Mucosa of rectum (tissue), 2 donors: ENCODE results near the gene ATE1.

Source experiments
- H3K27ac ChIP-seq, 2 donors: one replicate each; pipeline ENCODE4 v1.7.0; 2013; ENCODE audit warnings: inconsistent platforms in 2 of 2, low read depth in 2 of 2, low read length in 2 of 2
- H3K27me3 ChIP-seq, 2 donors: one replicate each; pipeline ENCODE4 v1.7.0; 2013; ENCODE audit warnings: low read length in 2 of 2; ENCODE audit not compliant: control insufficient read depth in 2 of 2, insufficient read depth in 2 of 2
- H3K36me3 ChIP-seq, 2 donors: one replicate each; pipeline ENCODE4 v1.7.0; 2013; ENCODE audit warnings: low read length in 2 of 2; ENCODE audit not compliant: control insufficient read depth in 2 of 2, insufficient read depth in 2 of 2
- H3K4me1 ChIP-seq, 2 donors: one replicate each; pipeline ENCODE4 v1.7.0; 2013; ENCODE audit warnings: low read length in 2 of 2, mild to moderate bottlenecking in 1 of 2; ENCODE audit not compliant: control insufficient read depth in 2 of 2, insufficient read depth in 2 of 2
- H3K4me3 ChIP-seq, 2 donors: one replicate each; pipeline ENCODE4 v1.7.0; 2013; ENCODE audit warnings: low read length in 2 of 2
- H3K9ac ChIP-seq, 2 donors: one replicate each; pipeline ENCODE4 v1.7.0; 2013; ENCODE audit warnings: low read length in 2 of 2, low read depth in 1 of 2, mild to moderate bottlenecking in 1 of 2
- H3K9me3 ChIP-seq, 2 donors: one replicate each; pipeline ENCODE4 v1.7.0; 2013; ENCODE audit warnings: low read length in 2 of 2; ENCODE audit not compliant: control insufficient read depth in 2 of 2
- donor health status: healthy.
- donor health status: Normal muscosa, but diverticular disease.

Gene ATE1

DNA sequence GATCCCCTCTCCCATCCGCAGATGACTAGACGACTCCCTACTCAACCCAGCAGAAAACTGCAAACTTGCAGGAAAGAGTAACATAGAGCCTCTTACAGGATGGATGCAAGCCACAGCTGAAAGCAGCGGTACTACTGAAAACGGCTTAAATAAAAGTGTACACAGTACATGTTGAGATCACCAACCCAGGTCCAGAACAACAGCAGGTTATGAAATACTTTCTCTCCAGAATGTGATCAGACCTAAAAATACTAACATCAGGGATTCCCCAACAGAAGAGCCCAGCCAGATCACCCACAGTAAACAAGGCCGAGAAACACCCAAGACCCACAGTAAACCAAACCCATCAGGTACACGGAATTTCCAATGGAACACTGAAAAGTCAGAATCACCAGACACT, 13.2 kb downstream of the ATE1 start:
- H3K27me3 ChIP-seq: no peaks in the 10 kb centered on the region
- H3K27ac ChIP-seq: no peak overlapping the region
- no peaks in the 10 kb centered on the region for H3K9me3 ChIP-seq
- peaks cover 12 to 33% of the 10 kb centered on the region in 2 donors for H3K36me3 ChIP-seq
- H3K4me3 ChIP-seq: no peak overlapping the region
- H3K9ac ChIP-seq: no peak overlapping the region
- H3K4me1 ChIP-seq: no peaks in the 10 kb centered on the region

DNA sequence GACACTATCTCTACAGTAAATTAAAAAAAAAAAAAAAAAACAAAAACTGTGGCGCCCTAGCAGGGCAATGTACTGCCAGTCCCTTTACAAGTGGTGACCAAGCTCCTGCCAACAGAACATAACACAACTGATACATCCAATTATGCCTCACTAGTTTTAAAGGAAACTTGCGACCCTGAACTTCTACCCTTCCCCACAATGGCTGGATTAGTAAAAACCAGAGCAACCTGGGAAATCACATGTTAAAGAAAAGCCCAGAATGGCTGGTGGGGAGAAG, 16.5 kb downstream of the ATE1 start:
- no peak overlapping the region for H3K27ac ChIP-seq
- H3K9me3 ChIP-seq: no peaks in the 10 kb centered on the region
- peaks cover 18 to 41% of the 10 kb centered on the region in 2 donors for H3K36me3 ChIP-seq
- no peak overlapping the region for H3K4me3 ChIP-seq
- H3K9ac ChIP-seq: no peak overlapping the region
- no peaks in the 10 kb centered on the region for H3K27me3 ChIP-seq
- H3K4me1 ChIP-seq: no peaks in the 10 kb centered on the region

DNA sequence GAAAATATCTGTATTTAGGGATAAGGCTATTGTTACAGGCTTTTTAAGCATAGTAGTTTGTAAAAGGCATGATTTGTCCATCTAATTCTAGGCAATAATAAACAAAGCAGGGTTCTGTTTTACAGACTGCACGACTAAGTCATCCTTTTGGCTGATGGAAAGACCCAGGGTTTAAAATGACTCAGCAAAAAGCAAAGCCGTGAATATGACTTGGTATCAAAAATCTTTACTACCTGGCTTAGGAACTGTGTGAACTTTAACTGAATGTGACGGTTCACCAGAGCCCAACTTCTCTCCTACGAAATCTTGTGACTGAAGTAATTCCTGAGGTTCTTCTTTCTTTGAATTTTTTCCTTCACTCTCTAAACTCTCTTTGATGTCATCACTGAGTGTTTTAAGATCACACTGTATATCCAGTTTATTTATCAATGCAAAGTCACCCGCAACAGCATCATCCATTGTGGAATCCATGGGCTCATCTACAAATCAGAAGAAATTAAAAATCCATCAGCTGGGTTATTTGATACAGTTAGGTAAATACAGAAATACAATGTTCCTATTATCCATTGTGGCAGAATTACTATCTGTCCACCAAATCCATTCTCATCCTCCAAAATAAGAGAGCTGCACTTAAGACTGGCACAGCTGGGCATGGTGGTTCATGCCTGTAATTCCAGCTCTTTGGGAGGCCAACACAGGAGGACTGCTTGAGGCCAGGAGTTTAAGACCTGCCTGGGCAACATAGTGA, 17.0 kb downstream of the ATE1 start:
- H3K9ac ChIP-seq: no peak overlapping the region
- H3K36me3 ChIP-seq: peaks cover 18 to 41% of the 10 kb centered on the region in 2 donors
- H3K4me3 ChIP-seq: no peak overlapping the region
- H3K4me1 ChIP-seq: no peaks in the 10 kb centered on the region
- H3K9me3 ChIP-seq: no peaks in the 10 kb centered on the region
- no peak overlapping the region for H3K27ac ChIP-seq
- no peaks in the 10 kb centered on the region for H3K27me3 ChIP-seq

DNA sequence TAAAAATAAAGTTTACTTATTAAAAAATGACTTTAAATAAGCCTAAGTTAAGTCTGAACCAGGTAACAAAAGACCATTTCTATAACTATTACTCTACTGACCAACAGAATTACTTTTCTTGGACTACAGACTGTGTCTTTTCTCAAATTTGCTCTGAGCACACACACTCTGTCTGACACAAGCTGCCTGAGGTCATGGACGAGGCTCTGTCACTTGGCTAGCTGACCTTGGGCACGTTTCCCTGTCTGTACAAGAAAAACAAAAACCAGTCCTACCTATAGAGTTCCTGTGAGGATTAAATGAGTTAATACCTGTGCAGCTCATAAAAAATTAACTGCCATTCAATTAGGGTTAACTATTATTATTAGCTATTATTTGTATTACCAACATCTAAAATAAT, 22.9 kb downstream of the ATE1 start:
- Histone ChIP-seq H3K36me3 (peaks cover 8 to 19% of the 10 kb centered on the region in 2 donors), H3K27ac (no peak overlapping the region), H3K27me3 (no peaks in the 10 kb centered on the region), H3K4me1 (no peaks in the 10 kb centered on the region), H3K4me3 (no peak overlapping the region), H3K9ac (no peak overlapping the region), H3K9me3 (no peaks in the 10 kb centered on the region)

DNA sequence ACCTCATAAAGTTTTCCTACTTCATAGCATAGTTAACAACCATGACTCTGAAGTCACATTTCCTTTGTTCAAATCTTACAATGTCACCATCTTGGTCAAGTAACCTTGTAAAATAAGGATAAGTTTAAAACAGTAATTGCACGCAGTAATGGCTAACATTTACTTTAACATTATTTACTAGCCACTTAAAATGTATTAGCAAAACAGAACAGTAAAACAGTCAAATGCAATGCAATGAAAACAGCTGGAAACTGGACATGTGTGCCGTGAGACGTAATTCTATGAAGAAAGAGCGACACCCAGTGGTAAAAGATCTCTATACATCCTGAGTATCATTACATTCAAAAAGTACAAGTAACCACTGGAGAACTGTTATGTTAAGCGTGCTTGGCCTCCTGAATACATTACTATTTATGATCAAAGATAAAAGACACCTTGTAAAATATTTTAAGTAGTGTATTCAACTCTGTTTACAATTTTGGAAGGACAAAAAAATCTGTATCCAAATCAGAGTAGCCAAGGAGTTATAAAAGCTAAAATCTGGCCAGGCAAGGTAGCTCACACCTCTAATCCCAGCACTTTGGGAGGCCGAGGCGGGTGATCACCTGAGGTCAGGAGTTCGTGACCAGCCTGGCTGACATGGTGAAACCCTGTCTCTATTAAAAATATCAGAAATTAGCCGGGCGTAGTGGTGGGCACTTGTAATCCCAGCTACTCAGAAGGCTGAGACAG, 27.2 kb downstream of the ATE1 start:
- Histone ChIP-seq H3K27me3 (no peaks in the 10 kb centered on the region), H3K9me3 (no peaks in the 10 kb centered on the region), H3K4me1 (no peaks in the 10 kb centered on the region), H3K36me3 (peaks cover 8 to 13% of the 10 kb centered on the region in 2 donors), H3K27ac (no peak overlapping the region), H3K9ac (no peak overlapping the region), H3K4me3 (no peak overlapping the region)

DNA sequence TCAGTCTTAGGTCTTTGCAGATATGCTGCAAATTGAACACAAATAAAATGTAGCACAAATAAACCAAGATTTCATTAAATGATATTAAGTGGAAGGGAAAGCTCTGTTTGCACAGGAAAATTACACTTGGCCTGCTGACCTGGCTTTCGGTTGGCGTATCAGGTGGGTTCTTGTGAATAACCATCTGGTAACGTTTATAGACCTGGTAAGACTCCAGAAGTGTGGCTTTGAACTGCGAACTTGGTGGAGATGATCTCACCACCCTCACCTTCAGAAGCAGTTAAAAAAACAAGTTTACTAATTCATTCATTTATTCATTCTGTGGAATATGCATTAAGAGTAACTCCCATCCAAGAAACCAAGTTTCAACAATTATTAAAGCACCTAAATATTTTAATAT, 28.1 kb downstream of the ATE1 start:
- H3K27me3 ChIP-seq: no peaks in the 10 kb centered on the region
- H3K27ac ChIP-seq: no peak overlapping the region
- H3K36me3 ChIP-seq: peaks cover 4 to 13% of the 10 kb centered on the region in 2 donors
- H3K4me3 ChIP-seq: no peak overlapping the region
- no peak overlapping the region for H3K9ac ChIP-seq
- H3K9me3 ChIP-seq: no peaks in the 10 kb centered on the region
- no peaks in the 10 kb centered on the region for H3K4me1 ChIP-seq

DNA sequence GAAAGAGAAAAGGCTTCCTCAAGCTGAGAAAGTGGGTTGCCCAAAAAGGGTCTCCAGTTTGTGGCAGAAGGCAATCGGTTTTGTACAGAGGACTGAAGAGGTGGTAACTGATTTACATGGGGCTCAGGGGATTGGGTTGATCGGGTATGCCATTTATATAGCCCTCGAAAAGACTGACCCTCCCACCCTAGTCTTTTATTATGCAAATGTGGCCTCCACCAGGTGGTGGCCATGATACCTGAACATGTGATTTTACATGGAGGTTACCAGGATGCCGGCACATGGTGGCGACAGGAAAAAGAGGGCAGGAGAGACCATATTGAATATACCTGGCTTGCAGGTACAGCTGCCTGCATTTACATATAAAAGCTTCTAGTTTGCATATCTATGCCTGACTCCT, 36.7 kb downstream of the ATE1 start:
- H3K9me3 ChIP-seq: no peaks in the 10 kb centered on the region
- no peak overlapping the region for H3K27ac ChIP-seq
- H3K4me3 ChIP-seq: no peak overlapping the region
- H3K9ac ChIP-seq: no peak overlapping the region
- H3K27me3 ChIP-seq: no peaks in the 10 kb centered on the region
- H3K36me3 ChIP-seq: peaks cover 11% of the 10 kb centered on the region in 2 donors
- no peaks in the 10 kb centered on the region for H3K4me1 ChIP-seq

DNA sequence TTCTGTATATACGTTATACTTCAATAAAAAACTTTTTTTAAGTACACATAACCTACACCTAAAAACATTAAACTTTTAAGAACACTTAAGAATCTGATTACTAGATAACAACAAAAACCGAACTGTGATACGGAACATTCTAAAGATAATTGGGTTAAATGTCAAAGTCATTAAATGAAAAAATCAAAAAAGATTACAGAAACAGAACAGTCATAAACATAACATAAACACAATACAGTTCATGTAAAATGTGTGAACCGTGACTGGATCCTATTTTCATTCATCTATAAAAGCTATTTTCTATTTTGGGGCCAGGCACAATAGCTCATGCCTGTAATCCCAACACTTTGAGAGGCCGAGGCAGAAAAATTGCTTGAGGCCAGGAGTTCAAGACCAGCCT, 38.6 kb downstream of the ATE1 start:
- Histone ChIP-seq H3K9me3 (no peaks in the 10 kb centered on the region), H3K27ac (no peak overlapping the region), H3K27me3 (no peaks in the 10 kb centered on the region), H3K9ac (no peak overlapping the region), H3K4me3 (no peak overlapping the region), H3K4me1 (no peaks in the 10 kb centered on the region), H3K36me3 (peaks cover 11% of the 10 kb centered on the region in 2 donors)

DNA sequence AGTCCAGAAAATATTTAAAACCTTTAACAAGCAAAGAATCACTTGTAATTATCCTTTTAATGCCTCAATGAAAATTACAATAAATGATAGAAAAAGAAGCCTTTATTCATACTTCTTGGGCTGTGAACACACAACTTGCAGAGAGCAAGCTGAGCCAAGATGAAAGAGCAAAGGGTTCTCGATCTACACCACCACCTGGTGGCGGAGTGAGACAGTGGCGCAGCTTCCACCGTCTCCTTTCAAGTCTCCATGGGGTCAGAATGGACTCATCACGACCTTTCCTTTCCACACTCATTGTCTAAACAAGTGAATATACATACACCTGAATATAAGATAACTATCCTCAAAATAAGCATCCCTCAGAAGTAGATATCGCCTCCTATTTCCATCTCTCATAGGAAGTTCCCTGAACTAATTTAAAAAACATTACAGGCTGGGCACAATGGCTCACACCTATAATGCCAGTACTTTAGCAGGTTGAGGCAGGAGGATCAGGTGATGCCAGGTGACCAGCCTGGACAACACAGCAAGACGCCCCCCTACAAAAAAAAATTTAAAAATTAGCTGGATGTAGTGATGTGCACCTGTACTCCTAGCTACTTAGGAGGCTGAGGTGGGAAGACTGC, 40.7 kb downstream of the ATE1 start:
- H3K9me3 ChIP-seq: no peaks in the 10 kb centered on the region
- peaks cover 11% of the 10 kb centered on the region in 2 donors for H3K36me3 ChIP-seq
- H3K27me3 ChIP-seq: no peaks in the 10 kb centered on the region
- H3K4me1 ChIP-seq: no peaks in the 10 kb centered on the region
- H3K27ac ChIP-seq: no peak overlapping the region
- no peak overlapping the region for H3K4me3 ChIP-seq
- no peak overlapping the region for H3K9ac ChIP-seq

DNA sequence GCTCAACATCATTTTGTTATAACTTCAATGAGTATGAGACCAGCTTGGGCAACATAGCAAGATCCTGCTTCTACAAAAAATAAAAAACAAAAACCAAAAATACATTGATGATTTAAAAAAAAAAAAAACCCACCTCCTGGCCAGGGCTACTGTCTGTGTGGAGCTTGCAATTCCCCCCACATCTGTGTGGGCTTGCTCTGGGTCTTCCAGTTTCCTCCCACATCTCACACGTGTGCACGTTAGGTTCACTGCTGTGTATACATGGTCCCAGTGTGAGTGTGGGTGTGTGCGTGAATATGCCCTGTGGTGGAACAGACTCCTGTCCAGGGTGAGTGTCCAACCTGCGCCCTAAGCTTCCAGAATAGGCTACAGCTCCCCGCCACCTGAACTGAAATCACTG, 41.6 kb downstream of the ATE1 start:
- Histone ChIP-seq H3K36me3 (peaks cover 10 to 11% of the 10 kb centered on the region in 2 donors), H3K4me3 (no peak overlapping the region), H3K27me3 (no peaks in the 10 kb centered on the region), H3K4me1 (no peaks in the 10 kb centered on the region), H3K27ac (no peak overlapping the region), H3K9ac (no peak overlapping the region), H3K9me3 (no peaks in the 10 kb centered on the region)
